Liver (tissue), 9 donors: ENCODE results near the gene SELENOO. TPM values are rescaled to one million over a fixed set of nuclear protein-coding genes. Genes with fewer than 3 reads are reported as not detected.
A peak's percentile ranks its signal among the peaks of the same experiment; 100 is the strongest.
"Not testable (repeated sequence)": the region's sequence is repeated elsewhere in the genome, so short reads cannot be mapped to it uniquely, and the experiment has no call there.

Experiments
- DNase-seq: peaks from one replicate; pipeline ENCODE4 v3.0.0-alpha.2; 2017; ENCODE audit warnings: low spot score
- H3K27ac ChIP-seq, 2 donors: one replicate each; pipeline ENCODE4 v1.7.0; 2013; ENCODE audit warnings: inconsistent platforms in 2 of 2, low read length in 2 of 2, control low read depth in 1 of 2, low read depth in 1 of 2, mild to moderate bottlenecking in 1 of 2
- H3K27me3 ChIP-seq, 4 donors: one replicate each; pipeline versions ENCODE4 v1.6.1 to v1.7.0; 2013; ENCODE audit warnings: low read length in 3 of 4, inconsistent platforms in 1 of 4, mild to moderate bottlenecking in 1 of 4, moderate library complexity in 1 of 4; ENCODE audit not compliant: control insufficient read depth in 4 of 4, insufficient read depth in 4 of 4
- H3K36me3 ChIP-seq, 4 donors: one replicate each; pipeline versions ENCODE4 v1.6.1 to v1.7.0; 2013; ENCODE audit warnings: low read length in 3 of 4, mild to moderate bottlenecking in 3 of 4, low read depth in 1 of 4, moderate library complexity in 1 of 4; ENCODE audit not compliant: control insufficient read depth in 4 of 4, insufficient read depth in 3 of 4
- H3K4me1 ChIP-seq, 4 donors: one replicate each; pipeline versions ENCODE4 v1.6.1 to v1.7.0; 2013; ENCODE audit warnings: low read length in 3 of 4, mild to moderate bottlenecking in 3 of 4, moderate library complexity in 1 of 4; ENCODE audit not compliant: control insufficient read depth in 4 of 4, insufficient read depth in 4 of 4
- H3K4me3 ChIP-seq, 3 donors: one replicate each; pipeline versions ENCODE4 v1.6.1 to v1.7.0; 2013; ENCODE audit warnings: low read length in 3 of 3, control low read depth in 1 of 3, low read depth in 1 of 3, mild to moderate bottlenecking in 1 of 3
- H3K9ac ChIP-seq, 2 donors: one replicate each; pipeline ENCODE4 v1.7.0; 2013; ENCODE audit warnings: low read length in 2 of 2, mild to moderate bottlenecking in 2 of 2, moderate library complexity in 2 of 2, control low read depth in 1 of 2, low read depth in 1 of 2
- H3K9me3 ChIP-seq, 4 donors: one replicate each; pipeline versions ENCODE4 v1.6.1 to v1.7.0; 2013; ENCODE audit warnings: low read length in 3 of 4; ENCODE audit not compliant: control insufficient read depth in 4 of 4
- FOXA2 ChIP-seq: IDR thresholded peaks from 2 replicates; pipeline ENCODE4 v1.6.1; 2016; ENCODE audit warnings: antibody characterized with exemption
- GABPA ChIP-seq, 2 donors: IDR thresholded peaks in 1 of 2; conservative IDR thresholded peaks in 1 of 2; 2 replicates each; pipeline ENCODE4 v1.6.1; 2016; ENCODE audit warnings: antibody characterized with exemption in 2 of 2, mild to moderate bottlenecking in 1 of 2, moderate library complexity in 1 of 2
- HNF4G ChIP-seq: IDR thresholded peaks from 2 replicates; pipeline ENCODE4 v1.6.1; 2016; ENCODE audit warnings: antibody characterized with exemption
- NR2F2 ChIP-seq: IDR thresholded peaks from 2 replicates; pipeline ENCODE4 v1.6.1; 2016; ENCODE audit warnings: antibody characterized with exemption
- RXRA ChIP-seq, 2 donors: IDR thresholded peaks; 2 replicates each; pipeline ENCODE4 v1.6.1; 2017 to 2018; ENCODE audit warnings: antibody characterized with exemption in 2 of 2, mild to moderate bottlenecking in 1 of 2
- ZBTB33 ChIP-seq: IDR thresholded peaks from 2 replicates; pipeline ENCODE4 v1.6.1; 2016; ENCODE audit warnings: antibody characterized with exemption
- WGBS: extraction: QIAGEN DNeasy Blood & Tissue Kit; methylation state at CpG from one replicate; pipeline ENCODE4 v1.1.7; 2013; 5-methylcytosine and 5-hydroxymethylcytosine counted together
- polyA plus RNA-seq, 2 donors: library from polyadenylated mRNA; stranded (reverse) in 1 of 2; unstranded in 1 of 2; fragments of 200-250 nt in 1 of 2; fragments of >200 nt in 1 of 2; fragmentation: Nextera tagmentation in 1 of 2; extraction: Ambion mirVana in 1 of 2; gene quantifications; one replicate each; pipeline versions ENCODE4 v1.2.1 to v1.2.3, GENCODE V29; 2013 to 2015
- total RNA-seq, 2 donors: library from RNA; depleted of rRNA; stranded (reverse); fragments of >200 nt; gene quantifications; one replicate each; pipeline ENCODE4 v1.2.3, GENCODE V29; 2014
- TF ChIP-seq, protein P1 (sequence below): IDR thresholded peaks from 2 replicates; pipeline ENCODE4 v1.6.1; 2016; ENCODE audit warnings: antibody characterized with exemption
- TF ChIP-seq, protein P2 (sequence below): fragments of 150-350 bp; IDR thresholded peaks from 2 replicates; pipeline ENCODE4 v1.5.1; 2017; ENCODE audit warnings: improper control_type of control experiment, low read depth, low read length; ENCODE audit not compliant: missing input control
- TF ChIP-seq, protein P3 (sequence below): IDR thresholded peaks from 2 replicates; pipeline ENCODE4 v1.6.1; 2016; ENCODE audit warnings: antibody characterized with exemption, mild to moderate bottlenecking
- donor health status: healthy.
- donor health status: healthy.
- donor health status: healthy.
- donor health status: healthy.
- donor health status: healthy.

SELENOO gene
- total and polyA plus RNA-seq, 4 donors, result 16.4 to 59.2 (median 42.2) TPM

DNA sequence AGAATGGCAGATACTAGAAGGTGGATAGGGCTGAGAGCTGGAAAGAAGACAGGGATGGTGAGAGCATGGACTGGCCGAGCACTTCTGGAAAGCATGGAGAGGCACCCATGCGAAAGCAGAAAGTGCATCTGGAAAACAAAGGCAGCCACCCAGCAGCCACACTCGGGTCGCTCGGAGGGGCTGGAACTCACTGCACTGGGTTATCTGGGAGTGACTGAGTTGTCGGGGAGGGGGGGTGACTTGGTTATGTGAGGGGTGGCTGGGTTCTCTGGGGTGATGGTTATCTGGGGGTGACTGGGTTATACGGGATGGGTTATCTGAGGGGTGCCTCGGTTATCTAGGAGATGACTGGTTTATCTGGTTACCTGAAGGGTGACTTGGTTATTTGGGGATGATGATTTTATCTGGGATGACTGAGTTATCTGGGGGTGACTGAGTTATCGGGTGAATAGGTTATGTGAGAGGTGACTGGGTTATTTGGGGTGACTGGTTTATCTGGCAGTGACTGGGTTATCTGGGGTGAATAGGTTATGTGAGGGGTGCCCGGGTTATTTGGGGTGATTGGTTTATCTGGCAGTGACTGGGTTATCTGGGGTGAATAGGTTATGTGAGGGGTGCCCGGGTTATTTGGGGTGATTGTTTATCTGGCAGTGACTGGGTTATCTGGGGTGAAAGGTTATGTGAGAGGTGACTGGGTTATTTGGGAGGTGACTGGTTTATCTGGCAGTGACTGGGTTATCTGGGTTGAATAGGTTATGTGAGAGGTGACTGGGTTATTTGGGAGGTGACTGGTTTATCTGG is 32.9 kb upstream of the SELENOO start:
- no peaks in the 10 kb centered on the region for H3K27me3 ChIP-seq
- H3K4me1 ChIP-seq, result peaks cover 0 to 19% (median 11%) of the 10 kb centered on the region in 4 donors
- 56% methylated on average over 11 of the region's 11 CpGs for WGBS
- H3K36me3 ChIP-seq, result no peaks in the 10 kb centered on the region
- DNase-seq, result no peak
- no peak overlapping the region for H3K9ac ChIP-seq
- TF ChIP-seq RXRA (IDR thresholded peaks at IDR 0.05) (peak in 1 of 2 donors; percentile 24), GABPA (IDR thresholded peaks at IDR 0.05 in 1 of 2, conservative IDR thresholded peaks at IDR 0.05 in 1 of 2) (no peak)
- no peaks in the 10 kb centered on the region for H3K9me3 ChIP-seq
- no peak overlapping the region for H3K4me3 ChIP-seq
- no peak overlapping the region for H3K27ac ChIP-seq

DNA sequence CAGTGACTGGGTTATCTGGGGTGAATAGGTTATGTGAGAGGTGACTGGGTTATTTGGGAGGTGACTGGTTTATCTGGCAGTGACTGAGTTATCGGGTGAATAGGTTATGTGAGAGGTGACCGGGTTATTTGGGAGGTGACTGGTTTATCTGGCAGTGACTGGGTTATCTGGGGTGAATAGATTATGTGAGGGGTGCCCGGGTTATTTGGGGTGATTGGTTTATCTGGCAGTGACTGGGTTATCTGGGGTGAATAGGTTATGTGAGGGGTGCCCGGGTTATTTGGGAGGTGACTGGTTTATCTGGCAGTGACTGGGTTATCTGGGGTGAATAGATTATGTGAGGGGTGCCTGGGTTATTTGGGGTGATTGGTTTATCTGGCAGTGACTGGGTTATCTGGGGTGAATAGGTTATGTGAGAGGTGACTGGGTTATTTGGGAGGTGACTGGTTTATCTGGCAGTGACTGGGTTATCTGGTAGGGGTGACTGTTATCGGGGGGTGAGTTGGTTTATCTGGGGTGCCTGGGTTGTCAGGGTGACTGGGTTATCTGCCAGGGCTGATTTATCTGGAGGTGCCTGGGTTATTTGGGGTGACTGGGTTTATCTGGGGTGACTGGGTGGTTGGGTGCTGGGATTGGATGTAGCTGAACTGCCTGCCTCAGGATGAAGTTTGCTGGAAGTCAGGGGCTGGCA is 32.2 kb upstream of the SELENOO start:
- H3K36me3 ChIP-seq, H3K27me3 ChIP-seq, H3K4me3 ChIP-seq, H3K9me3 ChIP-seq, H3K9ac ChIP-seq, H3K27ac ChIP-seq, DNase-seq: not testable (repeated sequence)
- 47% methylated on average over 5 of the region's 5 CpGs for WGBS
- peaks cover 0 to 19% (median 11%) of the 10 kb centered on the region in 4 donors for H3K4me1 ChIP-seq

DNA sequence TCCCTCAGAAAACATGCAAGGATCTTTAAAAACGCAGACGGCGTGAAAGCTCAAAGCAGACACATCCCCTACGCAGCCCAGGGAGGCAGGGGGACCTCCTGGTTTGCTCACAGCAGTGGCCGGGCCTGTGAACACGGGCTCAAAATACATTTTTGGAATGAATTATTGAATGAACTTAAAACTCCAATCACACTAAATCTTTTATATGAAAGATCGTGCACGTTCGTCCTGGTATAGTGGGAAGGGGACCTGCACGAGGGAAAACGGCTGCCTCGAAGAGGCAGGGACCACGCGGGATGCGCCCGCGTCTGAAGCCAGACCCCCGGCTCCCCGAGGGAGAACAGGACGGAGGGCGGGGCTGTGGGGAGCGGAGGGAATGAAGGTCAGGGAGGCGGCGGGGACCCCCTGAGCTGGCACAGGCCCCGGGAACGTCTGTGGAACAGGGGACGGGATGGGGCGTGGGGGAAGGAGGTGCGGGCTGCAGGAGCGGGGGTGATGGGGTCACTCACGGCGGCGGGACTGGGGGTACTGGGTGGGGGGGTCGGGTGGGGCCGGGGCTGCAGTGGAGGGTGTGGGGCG is 31.5 kb upstream of the SELENOO start:
- Histone ChIP-seq H3K36me3 (no peaks in the 10 kb centered on the region), H3K9me3 (no peaks in the 10 kb centered on the region), H3K27me3 (no peaks in the 10 kb centered on the region), H3K27ac (no peak overlapping the region), H3K4me3 (peak overlapping the region in 1 of 3 donors; percentile 88), H3K9ac (no peak overlapping the region), H3K4me1 (peaks cover 0 to 19% (median 11%) of the 10 kb centered on the region in 4 donors)
- WGBS, result 36% methylated on average over 36 of the region's 36 CpGs
- DNase-seq, result no peak
- TF ChIP-seq, protein P1, sequence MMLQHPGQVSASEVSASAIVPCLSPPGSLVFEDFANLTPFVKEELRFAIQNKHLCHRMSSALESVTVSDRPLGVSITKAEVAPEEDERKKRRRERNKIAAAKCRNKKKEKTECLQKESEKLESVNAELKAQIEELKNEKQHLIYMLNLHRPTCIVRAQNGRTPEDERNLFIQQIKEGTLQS, result no peak
- TF ChIP-seq FOXA2 (no peak), RXRA (IDR thresholded peaks at IDR 0.05) (no peak), HNF4G (no peak), ZBTB33 (no peak), NR2F2 (no peak)
- TF ChIP-seq, protein P2, sequence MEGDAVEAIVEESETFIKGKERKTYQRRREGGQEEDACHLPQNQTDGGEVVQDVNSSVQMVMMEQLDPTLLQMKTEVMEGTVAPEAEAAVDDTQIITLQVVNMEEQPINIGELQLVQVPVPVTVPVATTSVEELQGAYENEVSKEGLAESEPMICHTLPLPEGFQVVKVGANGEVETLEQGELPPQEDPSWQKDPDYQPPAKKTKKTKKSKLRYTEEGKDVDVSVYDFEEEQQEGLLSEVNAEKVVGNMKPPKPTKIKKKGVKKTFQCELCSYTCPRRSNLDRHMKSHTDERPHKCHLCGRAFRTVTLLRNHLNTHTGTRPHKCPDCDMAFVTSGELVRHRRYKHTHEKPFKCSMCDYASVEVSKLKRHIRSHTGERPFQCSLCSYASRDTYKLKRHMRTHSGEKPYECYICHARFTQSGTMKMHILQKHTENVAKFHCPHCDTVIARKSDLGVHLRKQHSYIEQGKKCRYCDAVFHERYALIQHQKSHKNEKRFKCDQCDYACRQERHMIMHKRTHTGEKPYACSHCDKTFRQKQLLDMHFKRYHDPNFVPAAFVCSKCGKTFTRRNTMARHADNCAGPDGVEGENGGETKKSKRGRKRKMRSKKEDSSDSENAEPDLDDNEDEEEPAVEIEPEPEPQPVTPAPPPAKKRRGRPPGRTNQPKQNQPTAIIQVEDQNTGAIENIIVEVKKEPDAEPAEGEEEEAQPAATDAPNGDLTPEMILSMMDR, result no peak
- TF ChIP-seq, protein P3, sequence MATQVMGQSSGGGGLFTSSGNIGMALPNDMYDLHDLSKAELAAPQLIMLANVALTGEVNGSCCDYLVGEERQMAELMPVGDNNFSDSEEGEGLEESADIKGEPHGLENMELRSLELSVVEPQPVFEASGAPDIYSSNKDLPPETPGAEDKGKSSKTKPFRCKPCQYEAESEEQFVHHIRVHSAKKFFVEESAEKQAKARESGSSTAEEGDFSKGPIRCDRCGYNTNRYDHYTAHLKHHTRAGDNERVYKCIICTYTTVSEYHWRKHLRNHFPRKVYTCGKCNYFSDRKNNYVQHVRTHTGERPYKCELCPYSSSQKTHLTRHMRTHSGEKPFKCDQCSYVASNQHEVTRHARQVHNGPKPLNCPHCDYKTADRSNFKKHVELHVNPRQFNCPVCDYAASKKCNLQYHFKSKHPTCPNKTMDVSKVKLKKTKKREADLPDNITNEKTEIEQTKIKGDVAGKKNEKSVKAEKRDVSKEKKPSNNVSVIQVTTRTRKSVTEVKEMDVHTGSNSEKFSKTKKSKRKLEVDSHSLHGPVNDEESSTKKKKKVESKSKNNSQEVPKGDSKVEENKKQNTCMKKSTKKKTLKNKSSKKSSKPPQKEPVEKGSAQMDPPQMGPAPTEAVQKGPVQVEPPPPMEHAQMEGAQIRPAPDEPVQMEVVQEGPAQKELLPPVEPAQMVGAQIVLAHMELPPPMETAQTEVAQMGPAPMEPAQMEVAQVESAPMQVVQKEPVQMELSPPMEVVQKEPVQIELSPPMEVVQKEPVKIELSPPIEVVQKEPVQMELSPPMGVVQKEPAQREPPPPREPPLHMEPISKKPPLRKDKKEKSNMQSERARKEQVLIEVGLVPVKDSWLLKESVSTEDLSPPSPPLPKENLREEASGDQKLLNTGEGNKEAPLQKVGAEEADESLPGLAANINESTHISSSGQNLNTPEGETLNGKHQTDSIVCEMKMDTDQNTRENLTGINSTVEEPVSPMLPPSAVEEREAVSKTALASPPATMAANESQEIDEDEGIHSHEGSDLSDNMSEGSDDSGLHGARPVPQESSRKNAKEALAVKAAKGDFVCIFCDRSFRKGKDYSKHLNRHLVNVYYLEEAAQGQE, result no peak
